Lower leg skin (tissue), 3 donors: Measurements from ENCODE around the gene RPS6KB2.

Experiments
- CTCF ChIP-seq, 3 donors: fragments of 450-650 bp; IDR thresholded peaks; one replicate each; pipeline ENCODE4 v1.5.1; 2016; ENCODE audit warnings: antibody characterized with exemption in 3 of 3, mild to moderate bottlenecking in 3 of 3, moderate library complexity in 2 of 3
- POLR2A ChIP-seq, 2 donors: fragments of 450-650 bp; IDR thresholded peaks; one replicate each; pipeline ENCODE4 v1.6.1; 2016 to 2017; ENCODE audit warnings: antibody characterized with exemption in 2 of 2, mild to moderate bottlenecking in 1 of 2, moderate library complexity in 1 of 2

DNA sequence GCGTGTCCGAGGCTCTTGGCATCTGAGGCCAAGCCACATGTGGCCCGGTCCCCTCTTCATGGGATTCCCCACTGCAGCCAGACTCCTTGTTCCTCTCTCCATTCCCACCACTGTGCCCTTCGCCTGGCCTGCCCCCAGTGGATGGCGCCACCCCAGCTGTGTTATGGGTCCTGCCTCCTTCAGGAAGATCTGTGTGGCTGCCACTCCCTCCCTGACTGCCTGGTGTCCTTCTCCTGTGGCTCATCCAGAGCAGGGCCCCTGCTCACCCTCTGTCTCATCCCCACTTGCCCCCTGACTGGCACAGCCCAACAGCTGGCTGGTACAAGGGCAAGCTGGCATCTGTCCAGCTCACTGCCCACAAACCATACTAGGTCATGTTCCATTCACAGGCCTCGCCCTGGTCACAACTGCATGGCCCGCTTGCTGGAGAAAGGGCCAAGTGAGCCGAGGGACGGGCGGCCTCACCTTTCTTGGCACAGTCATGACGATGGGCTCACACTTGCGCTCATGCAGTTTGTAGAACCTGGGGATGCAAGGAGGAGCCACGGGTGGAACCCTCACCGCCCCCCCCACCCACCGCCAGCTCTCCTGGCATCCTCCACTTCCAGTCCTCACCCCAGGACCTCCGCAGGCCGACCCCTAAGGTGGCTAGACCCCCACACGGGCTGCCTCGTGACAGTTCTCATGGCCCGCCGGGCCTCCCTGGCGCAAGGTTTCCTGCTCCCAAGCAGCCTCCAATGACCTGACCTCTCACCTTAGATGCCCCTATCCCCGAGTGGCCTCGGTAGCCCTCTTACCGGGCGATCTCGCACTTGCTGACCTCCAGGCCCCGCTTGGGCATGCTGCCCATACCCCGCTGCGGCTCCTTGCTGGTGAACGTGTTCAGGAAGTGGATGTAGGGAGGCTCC, 11.3 kb downstream of the RPS6KB2 start:
- no peak for TF ChIP-seq CTCF (IDR thresholded peaks at IDR 0.05)
- TF ChIP-seq POLR2A (IDR thresholded peaks at IDR 0.05) = no peak
